Measurements from ENCODE around the gene CACNA1F. TPM values are rescaled to one million over a fixed set of nuclear protein-coding genes. Genes with fewer than 3 reads are reported as not detected.

The CACNA1F gene
- 1 to 10 TPM; 1.0 TPM for total RNA-seq

DNA sequence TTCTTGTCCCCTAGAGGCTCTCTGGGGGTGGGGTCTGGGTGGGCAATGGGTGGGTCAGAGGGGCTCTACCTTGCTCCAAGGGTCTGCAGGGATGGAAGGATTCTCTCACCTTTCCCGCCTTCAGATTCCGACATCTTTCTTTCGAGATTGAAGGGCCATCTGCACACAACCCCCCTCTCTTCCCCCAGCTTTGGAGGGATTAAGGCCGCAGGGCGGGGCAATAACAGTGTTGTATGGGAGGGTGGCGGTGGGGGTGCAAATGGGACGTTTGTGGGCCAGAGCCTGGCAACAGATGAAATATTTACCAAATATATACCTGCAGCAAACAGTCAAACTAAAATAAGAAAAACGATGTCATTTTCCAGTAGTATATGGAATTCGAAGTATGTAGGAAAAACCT, at the start of gene CACNA1F:
Gene CACNA1F, minus strand, starts transcription at position 165 of the 400 bp plus-strand sequence. Its CDS starts 31 bp downstream, at position 134.
- H3K4me3 ChIP-seq, result no peak within 1 kb of the TSS
- no peak for TF ChIP-seq CTCF (IDR thresholded peaks at IDR 0.05)

GRCh38 chrX:49282647-49283011, 49.5 kb upstream of the CACNA1F start:
- no peak for DNase-seq

More for the DNA sequence above, at the start of gene CACNA1F:
- Histone ChIP-seq H3K27ac (no peak within 1 kb of the TSS), H3K36me3 (no peaks in the 10 kb centered on the region), H3K9me3 (no peaks in the 10 kb centered on the region), H3K27me3 (no peaks in the 10 kb centered on the region), H3K9ac (ENCODE audit: low read depth in 2 of 2, low read length in 2 of 2) (no peak within 1 kb of the TSS), H3K4me1 (no peaks in the 10 kb centered on the region)
- intact Hi-C loops (cut with DNase I), result no loop called here
- DNase-seq, result no peak

GRCh38 chrX:49278081-49278480, 44.9 kb upstream of the CACNA1F start:
- Histone ChIP-seq H3K27me3 (no peaks in the 10 kb centered on the region), H3K36me3 (no peaks in the 10 kb centered on the region), H3K9me3 (no peaks in the 10 kb centered on the region), H3K9ac (ENCODE audit: low read depth in 2 of 2, low read length in 2 of 2) (no peak overlapping the region), H3K27ac (no peak overlapping the region), H3K4me3 (no peak overlapping the region), H3K4me1 (no peaks in the 10 kb centered on the region)
- no peak for TF ChIP-seq CTCF (IDR thresholded peaks at IDR 0.05)
- no peak for DNase-seq
- intact Hi-C loops (cut with DNase I), result no loop called here

More at GRCh38 chrX:49282647-49283011, 49.5 kb upstream of the CACNA1F start:
- H3K27me3 ChIP-seq, result no peaks in the 10 kb centered on the region
- no peak overlapping the region for H3K4me3 ChIP-seq
- H3K27ac ChIP-seq, result no peak overlapping the region
- no peak overlapping the region for H3K9ac ChIP-seq (ENCODE audit: low read depth in 2 of 2, low read length in 2 of 2)
- intact Hi-C loops (cut with DNase I), result no loop called here
- TF ChIP-seq CTCF (IDR thresholded peaks at IDR 0.05), result no peak
- H3K4me1 ChIP-seq, result no peaks in the 10 kb centered on the region
- no peaks in the 10 kb centered on the region for H3K9me3 ChIP-seq
- no peaks in the 10 kb centered on the region for H3K36me3 ChIP-seq

GRCh38 chrX:49277535-49277830, 44.3 kb upstream of the CACNA1F start:
- DNase-seq, result no peak
- H3K4me3 ChIP-seq, result no peak overlapping the region
- no peak overlapping the region for H3K9ac ChIP-seq (ENCODE audit: low read depth in 2 of 2, low read length in 2 of 2)
- H3K36me3 ChIP-seq, result no peaks in the 10 kb centered on the region
- intact Hi-C loops (cut with DNase I), result no loop called here
- no peaks in the 10 kb centered on the region for H3K27me3 ChIP-seq
- H3K9me3 ChIP-seq, result no peaks in the 10 kb centered on the region
- H3K4me1 ChIP-seq, result peaks cover 3% of the 10 kb centered on the region
- no peak for TF ChIP-seq CTCF (IDR thresholded peaks at IDR 0.05)
- H3K27ac ChIP-seq, result no peak overlapping the region

GRCh38 chrX:49276671-49277534, 43.8 kb upstream of the CACNA1F start:
- H3K9me3 ChIP-seq, result no peaks in the 10 kb centered on the region
- H3K27me3 ChIP-seq, result no peaks in the 10 kb centered on the region
- H3K9ac ChIP-seq (ENCODE audit: low read depth in 2 of 2, low read length in 2 of 2), result no peak overlapping the region
- peaks cover 3% of the 10 kb centered on the region for H3K4me1 ChIP-seq
- H3K27ac ChIP-seq, result no peak overlapping the region
- intact Hi-C loops (cut with DNase I), result no loop called here
- DNase-seq, result no peak
- no peaks in the 10 kb centered on the region for H3K36me3 ChIP-seq
- TF ChIP-seq CTCF (IDR thresholded peaks at IDR 0.05), result no peak
- H3K4me3 ChIP-seq, result no peak overlapping the region

All from colonic mucosa (tissue), 4 donors.